Activated CD8-positive, alpha-beta T cell treated with anti-CD3 and anti-CD28 coated beads for 36 hours (primary cell): ENCODE data around the gene LYRM2. TPM values are rescaled to one million over a fixed set of nuclear protein-coding genes. Genes with fewer than 3 reads are reported as not detected.
A peak's percentile ranks its signal among the peaks of the same experiment; 100 is the strongest.

Source experiments
- ATAC-seq: fragments of 200-7000 bp; cut with Tn5 transposase; one replicate; pipeline ENCODE4 v1.10.0; 2021; ENCODE audit warnings: mild to moderate bottlenecking, moderate library complexity
- CTCF ChIA-PET: fragments of 350-600 bp; sonication (Branson Sonifier 250); formaldehyde crosslinking; loops from one replicate; lab custom pipeline; 2021; ENCODE audit warnings: antibody characterized with exemption; lab: Charles Lee
- POLR2A ChIA-PET: fragments of 350-600 bp; sonication (Branson Sonifier 250); formaldehyde crosslinking; loops from one replicate; lab custom pipeline; 2021; ENCODE audit warnings: antibody characterized with exemption; lab: Charles Lee
- DNase-seq: peaks from one replicate; pipeline ENCODE4 v3.0.0-alpha.2; 2020
- H3K27ac Mint-ChIP-seq: one replicate; pipeline ENCODE4 v1.8.0; 2021; ENCODE audit warnings: mild to moderate bottlenecking, mixed read lengths
- H3K27me3 Mint-ChIP-seq: one replicate; pipeline ENCODE4 v1.8.0; 2021; ENCODE audit warnings: mixed read lengths
- H3K36me3 Mint-ChIP-seq: one replicate; pipeline ENCODE4 v1.8.0; 2021; ENCODE audit warnings: low read depth, mixed read lengths
- H3K4me1 Mint-ChIP-seq: one replicate; pipeline ENCODE4 v1.8.0; 2021; ENCODE audit warnings: low read depth, mixed read lengths
- H3K4me3 Mint-ChIP-seq: one replicate; pipeline ENCODE4 v1.8.0; 2021; ENCODE audit warnings: mild to moderate bottlenecking, moderate library complexity, mixed read lengths
- H3K9me3 Mint-ChIP-seq: one replicate; pipeline ENCODE4 v1.8.0; 2021; ENCODE audit warnings: mixed read lengths
- intact Hi-C: fragments of 100-400 bp; cut with micrococcal nuclease; formaldehyde crosslinking; loops from one replicate; pipeline ENCODE4 v1.10.0; 2022
- total RNA-seq, 2 experiments: library from RNA; stranded (reverse); gene quantifications; one replicate each; pipeline ENCODE4 v1.2.3, GENCODE V29; 2021
- TF ChIP-seq, protein P1 (sequence below): fragments of 200-600 bp; IDR thresholded peaks from one replicate; pipeline ENCODE4 v1.8.0; 2022; ENCODE audit warnings: antibody characterized with exemption, mild to moderate bottlenecking

LYRM2 gene
- total RNA-seq, 2 experiments from 2014 or later = 23.6 to 23.7 TPM

DNA sequence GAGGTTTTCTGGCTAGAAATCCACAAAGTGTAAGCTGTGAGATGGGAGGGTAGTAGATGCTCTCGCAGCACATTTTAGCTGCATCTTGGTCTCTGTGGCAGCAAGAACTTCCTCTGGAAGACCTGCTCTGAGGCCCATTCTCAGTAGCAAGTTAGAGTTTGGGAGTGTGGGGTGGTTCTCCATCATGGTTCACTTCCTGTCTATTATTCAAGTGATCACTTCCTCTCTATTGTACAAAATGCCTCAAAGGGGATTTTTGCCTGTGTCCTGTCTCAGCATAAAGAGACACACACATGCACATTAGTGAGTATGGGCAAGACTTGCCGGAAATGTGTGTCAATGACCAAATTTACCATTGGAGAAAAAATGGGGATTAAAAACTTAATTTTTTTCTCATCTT is 42.5 kb downstream of the LYRM2 start:
- intact Hi-C loops = no loop called here
- Mint-ChIP-seq H3K27me3 (no peaks in the 10 kb centered on the region), H3K4me1 (peaks cover 31% of the 10 kb centered on the region), H3K36me3 (peaks cover 7% of the 10 kb centered on the region), H3K4me3 (no peak overlapping the region), H3K9me3 (peaks cover 10% of the 10 kb centered on the region), H3K27ac (peak overlapping the region; percentile 92)
- TF ChIP-seq, protein P1, sequence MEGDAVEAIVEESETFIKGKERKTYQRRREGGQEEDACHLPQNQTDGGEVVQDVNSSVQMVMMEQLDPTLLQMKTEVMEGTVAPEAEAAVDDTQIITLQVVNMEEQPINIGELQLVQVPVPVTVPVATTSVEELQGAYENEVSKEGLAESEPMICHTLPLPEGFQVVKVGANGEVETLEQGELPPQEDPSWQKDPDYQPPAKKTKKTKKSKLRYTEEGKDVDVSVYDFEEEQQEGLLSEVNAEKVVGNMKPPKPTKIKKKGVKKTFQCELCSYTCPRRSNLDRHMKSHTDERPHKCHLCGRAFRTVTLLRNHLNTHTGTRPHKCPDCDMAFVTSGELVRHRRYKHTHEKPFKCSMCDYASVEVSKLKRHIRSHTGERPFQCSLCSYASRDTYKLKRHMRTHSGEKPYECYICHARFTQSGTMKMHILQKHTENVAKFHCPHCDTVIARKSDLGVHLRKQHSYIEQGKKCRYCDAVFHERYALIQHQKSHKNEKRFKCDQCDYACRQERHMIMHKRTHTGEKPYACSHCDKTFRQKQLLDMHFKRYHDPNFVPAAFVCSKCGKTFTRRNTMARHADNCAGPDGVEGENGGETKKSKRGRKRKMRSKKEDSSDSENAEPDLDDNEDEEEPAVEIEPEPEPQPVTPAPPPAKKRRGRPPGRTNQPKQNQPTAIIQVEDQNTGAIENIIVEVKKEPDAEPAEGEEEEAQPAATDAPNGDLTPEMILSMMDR = no peak
- DNase-seq (peak; percentile 24), ATAC-seq (peak; percentile 84)
- ChIA-PET CTCF (interaction anchor here (0.6 to 2.9 kb wide), 3 partner anchors 164 to 224 kb away, joined by 3 to 10 read pairs (median 4); partner anchors contain the start of gene ANKRD6), POLR2A (no interaction called here)

DNA sequence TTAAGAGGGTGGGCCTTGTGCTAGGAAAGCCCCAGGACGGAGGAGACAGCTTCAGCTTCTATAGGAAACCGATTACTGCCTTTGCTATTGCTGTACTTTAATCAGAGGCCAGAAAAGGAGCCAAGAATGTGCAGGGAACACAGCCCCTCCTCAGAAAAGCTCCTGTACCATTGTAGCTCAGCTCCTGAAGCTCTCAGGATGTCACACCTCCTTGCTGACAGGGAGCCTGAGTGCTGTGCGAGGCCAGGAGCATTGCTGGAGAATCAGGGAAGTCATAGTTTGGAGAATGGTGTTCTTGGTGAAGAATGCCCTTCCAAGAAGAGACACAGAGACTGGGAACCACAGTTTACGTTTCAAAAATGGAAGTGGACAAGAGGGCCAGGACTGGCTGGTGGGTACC is 46.8 kb downstream of the LYRM2 start:
- ChIA-PET POLR2A (no interaction called here), CTCF (interaction anchor here (1.0 kb wide), 2 partner anchors 17 to 159 kb away, joined by 3 read pairs; no protein-coding TSS in a partner anchor)
- peaks cover 8% of the 10 kb centered on the region for H3K9me3 Mint-ChIP-seq
- H3K4me1 Mint-ChIP-seq = peaks cover 14% of the 10 kb centered on the region
- DNase-seq (no peak), ATAC-seq (no peak)
- H3K36me3 Mint-ChIP-seq = peaks cover 3% of the 10 kb centered on the region
- no peaks in the 10 kb centered on the region for H3K27me3 Mint-ChIP-seq
- H3K27ac Mint-ChIP-seq = no peak overlapping the region
- no peak overlapping the region for H3K4me3 Mint-ChIP-seq
- intact Hi-C loops = no loop called here
- TF ChIP-seq, protein P1 = no peak

DNA sequence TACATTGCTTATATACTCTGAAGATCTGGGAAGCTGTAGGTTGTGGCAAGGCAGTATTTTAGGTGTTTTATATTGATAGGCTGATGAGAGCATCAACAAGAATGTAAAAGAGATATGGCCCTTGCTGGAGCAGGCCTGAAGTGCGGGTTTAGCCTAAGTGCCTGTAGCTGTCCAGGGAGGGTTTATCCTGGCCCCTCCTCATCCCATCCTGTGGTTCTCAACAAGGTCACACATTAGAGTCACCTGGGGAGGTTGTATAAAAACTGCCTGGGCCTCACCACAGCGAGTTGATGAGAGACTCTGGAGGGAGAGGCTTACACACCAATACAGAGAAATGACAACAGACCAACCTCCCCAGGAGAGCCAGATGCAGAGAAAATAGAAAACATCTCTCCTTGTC is 48.4 kb downstream of the LYRM2 start:
- ATAC-seq (no peak), DNase-seq (no peak)
- intact Hi-C loops = no loop called here
- Mint-ChIP-seq H3K9me3 (no peaks in the 10 kb centered on the region), H3K4me1 (no peaks in the 10 kb centered on the region), H3K36me3 (no peaks in the 10 kb centered on the region), H3K27me3 (no peaks in the 10 kb centered on the region), H3K27ac (no peak overlapping the region), H3K4me3 (no peak overlapping the region)
- ChIA-PET POLR2A (no interaction called here), CTCF (interaction anchor here (0.8 to 1.2 kb wide), 2 partner anchors 158 to 218 kb away, joined by 4 read pairs; partner anchors contain the start of gene ANKRD6)
- TF ChIP-seq, protein P1 = no peak

DNA sequence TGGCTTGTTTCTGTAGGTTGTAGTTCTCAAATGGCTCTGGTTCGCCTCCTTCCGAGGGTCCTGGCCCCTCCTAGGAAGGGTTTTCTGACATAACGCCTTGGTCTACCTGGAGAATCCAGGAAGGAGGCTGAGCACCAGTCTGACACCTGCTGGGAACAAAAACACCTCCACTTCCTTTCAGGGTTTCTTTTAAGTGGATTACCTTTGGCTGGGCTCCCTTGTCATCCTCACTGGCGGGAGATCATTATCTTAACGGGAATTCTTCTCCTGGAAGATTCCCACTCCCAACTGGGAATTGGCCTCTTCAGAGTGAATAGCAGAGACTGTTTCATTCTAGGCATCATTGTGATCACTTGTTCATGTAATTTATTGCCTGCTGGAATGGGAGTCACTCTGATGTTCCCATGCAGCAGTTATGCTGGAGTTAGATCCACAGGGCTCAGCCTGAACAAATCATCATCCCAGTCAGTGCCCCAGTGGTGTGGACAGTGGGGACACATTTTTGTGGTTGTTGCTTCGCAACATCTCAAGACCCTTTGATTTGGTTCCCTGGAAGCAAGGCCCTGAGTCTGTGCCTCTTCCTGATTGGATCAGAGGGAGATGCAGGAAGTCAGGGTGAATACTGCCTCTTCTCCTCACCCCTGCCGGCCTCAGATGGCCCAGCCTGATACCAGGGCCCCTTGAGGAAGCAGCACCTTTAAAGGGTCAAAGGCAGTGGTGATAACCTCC is 49.1 kb downstream of the LYRM2 start:
- CTCF ChIA-PET = no interaction called here
- Mint-ChIP-seq H3K4me3 (no peak overlapping the region), H3K36me3 (no peaks in the 10 kb centered on the region), H3K27ac (no peak overlapping the region), H3K9me3 (no peaks in the 10 kb centered on the region), H3K4me1 (no peaks in the 10 kb centered on the region), H3K27me3 (no peaks in the 10 kb centered on the region)
- intact Hi-C loops = no loop called here
- POLR2A ChIA-PET = no interaction called here
- ATAC-seq (no peak), DNase-seq (no peak)
- TF ChIP-seq, protein P1 = no peak

DNA sequence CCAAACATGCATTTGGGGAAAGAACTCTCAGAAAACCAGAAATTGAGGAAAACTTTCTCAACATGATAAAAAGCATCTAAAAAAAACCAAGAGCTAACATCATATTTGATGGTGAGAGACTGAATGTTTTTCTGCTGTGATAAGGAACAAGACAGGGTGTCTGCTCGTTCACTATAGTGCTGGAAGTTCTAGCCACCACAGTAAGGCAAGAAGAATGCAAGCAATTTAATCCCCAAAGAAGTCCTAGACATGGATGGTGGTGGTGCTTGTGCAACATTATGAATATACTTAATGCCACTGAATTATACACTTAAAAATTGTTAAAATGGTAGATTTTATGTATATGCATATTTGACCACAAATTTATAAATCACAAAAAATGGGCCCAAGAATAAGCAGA is 53.4 kb downstream of the LYRM2 start:
- no peaks in the 10 kb centered on the region for H3K36me3 Mint-ChIP-seq
- no peaks in the 10 kb centered on the region for H3K9me3 Mint-ChIP-seq
- ChIA-PET POLR2A (no interaction called here), CTCF (no interaction called here)
- intact Hi-C loops = no loop called here
- no peak for ATAC-seq
- no peaks in the 10 kb centered on the region for H3K4me1 Mint-ChIP-seq
- no peak overlapping the region for H3K27ac Mint-ChIP-seq
- TF ChIP-seq, protein P1 = no peak
- H3K27me3 Mint-ChIP-seq = no peaks in the 10 kb centered on the region
- H3K4me3 Mint-ChIP-seq = no peak overlapping the region
- no peak for DNase-seq
